Endothelial cell of umbilical vein (primary cell): ENCODE results near the gene TYW5. TPM values are rescaled to one million over a fixed set of nuclear protein-coding genes. Genes with fewer than 3 reads are reported as not detected.

Experiments
- BruUV-seq: library from RNA; stranded (reverse); fragments of 400-500 nt; replicated peaks from 2 replicates; lab custom pipeline; 2021; lab: Mats Ljungman, UMichigan
- CTCF ChIA-PET: fragments of 300-600, 350-600 bp; sonication (Branson Sonifier 250); formaldehyde crosslinking; loops from one replicate; lab custom pipeline; 2021; ENCODE audit warnings: antibody characterized with exemption, inconsistent platforms; lab: Charles Lee
- POLR2A ChIA-PET: fragments of 300-600, 350-600 bp; sonication (Branson Sonifier 250); formaldehyde crosslinking; loops from one replicate; lab custom pipeline; 2021; ENCODE audit warnings: antibody characterized with exemption, inconsistent platforms; lab: Charles Lee
- DNase-seq: peaks from one replicate; pipeline ENCODE4 v3.0.0-alpha.2; 2011; ENCODE audit warnings: low read depth, low spot score
- FAIRE-seq: peaks from 2 replicates; lab custom pipeline; 2011; peaks lifted over from hg19 to GRCh38; lab: Jason Lieb, UNC
- H2AFZ ChIP-seq: 2 replicates; pipeline ENCODE4 v1.6.0; 2012; ENCODE audit warnings: low read depth, low read length, control low read depth, inconsistent platforms
- H3K27ac ChIP-seq: 2 replicates; pipeline ENCODE4 v1.5.1; 2011; ENCODE audit warnings: low read depth, mild to moderate bottlenecking, control low read depth, low read length, moderate library complexity; ENCODE audit not compliant: insufficient read depth
- H3K27me3 ChIP-seq, 2 experiments: 2 replicates each; pipeline versions ENCODE4 v1.6.0 to v1.6.1; 2011; ENCODE audit warnings: low read length in 2 of 2, mixed read lengths in 1 of 2; ENCODE audit not compliant: control insufficient read depth in 2 of 2, insufficient read depth in 2 of 2
- H3K36me3 ChIP-seq, 2 experiments: 2 replicates in 1 of 2; 3 replicates in 1 of 2; pipeline ENCODE4 v1.5.1; 2011; ENCODE audit warnings: low read length in 2 of 2, mild to moderate bottlenecking in 1 of 2, moderate library complexity in 1 of 2; ENCODE audit not compliant: control insufficient read depth in 2 of 2, insufficient read depth in 2 of 2; ENCODE audit errors: extremely low read depth in 1 of 2
- H3K4me1 ChIP-seq: 3 replicates; pipeline ENCODE4 v1.5.1; 2011; ENCODE audit warnings: mild to moderate bottlenecking, low read length; ENCODE audit not compliant: control insufficient read depth, insufficient read depth; ENCODE audit errors: extremely low read depth
- H3K4me2 ChIP-seq: 2 replicates; pipeline ENCODE4 v1.6.1; 2011; ENCODE audit warnings: low read length, control low read depth, mixed read lengths; ENCODE audit not compliant: insufficient read depth
- H3K4me3 ChIP-seq, 3 experiments: fragments of 200-600 bp in 1 of 3; sonication (generic), shearing (Covaris generic) in 1 of 3; replicated peaks in 1 of 3; 2 replicates each; pipeline ENCODE4 v1.5.1; 2011 to 2016; ENCODE audit warnings: control low read depth in 3 of 3, low read length in 3 of 3, mild to moderate bottlenecking in 2 of 3, inconsistent platforms in 1 of 3, low read depth in 1 of 3, moderate library complexity in 1 of 3; ENCODE audit not compliant: insufficient read depth in 1 of 3
- H3K79me2 ChIP-seq: 2 replicates; pipeline ENCODE4 v1.6.0; 2012; ENCODE audit warnings: low read length, inconsistent platforms; ENCODE audit not compliant: control insufficient read depth, insufficient read depth
- H3K9ac ChIP-seq: replicated peaks from 2 replicates; pipeline ENCODE3; 2011; ENCODE audit warnings: low read length, control low read depth; ENCODE audit not compliant: insufficient read depth; ENCODE audit errors: extremely low read depth
- H3K9me1 ChIP-seq: replicated peaks from 3 replicates; pipeline ENCODE4 v1.6.0; 2011; ENCODE audit warnings: mild to moderate bottlenecking, low read length; ENCODE audit not compliant: control insufficient read depth, insufficient read depth; ENCODE audit errors: extremely low read depth
- H3K9me3 ChIP-seq: replicated peaks from 2 replicates; pipeline ENCODE4 v1.5.1; 2012; ENCODE audit warnings: low read length, inconsistent platforms; ENCODE audit not compliant: control insufficient read depth, insufficient read depth
- H4K20me1 ChIP-seq: replicated peaks from 2 replicates; pipeline ENCODE3; 2011; ENCODE audit warnings: mild to moderate bottlenecking, low read length; ENCODE audit not compliant: control insufficient read depth, insufficient read depth; ENCODE audit errors: extremely low read depth
- CTCF ChIP-seq, 2 donors: IDR thresholded peaks; 1 replicate in 1 of 2; 2 replicates in 1 of 2; pipeline ENCODE4 v1.5.1; 2011; ENCODE audit warnings: low read length in 2 of 2, mild to moderate bottlenecking in 2 of 2, moderate library complexity in 2 of 2, control low read depth in 1 of 2, inconsistent platforms in 1 of 2, low read depth in 1 of 2; ENCODE audit not compliant: insufficient read depth in 1 of 2; ENCODE audit errors: extremely low read depth in 1 of 2
- EZH2 ChIP-seq: IDR thresholded peaks from 2 replicates; pipeline ENCODE4 v1.6.1; 2012; ENCODE audit warnings: borderline replicate concordance, low read depth, mild to moderate bottlenecking, moderate library complexity, low read length, inconsistent platforms; ENCODE audit not compliant: severe bottlenecking
- FOS ChIP-seq: IDR thresholded peaks from 2 replicates; pipeline ENCODE4 v1.6.1; 2011; ENCODE audit warnings: mild to moderate bottlenecking, low read length, moderate library complexity, borderline replicate concordance; ENCODE audit not compliant: insufficient read depth
- GATA2 ChIP-seq: IDR thresholded peaks from 2 replicates; pipeline ENCODE4 v1.7.0; 2011; ENCODE audit warnings: low read depth, mild to moderate bottlenecking, moderate library complexity, mixed read lengths, low read length; ENCODE audit not compliant: insufficient read length, insufficient read depth
- JUN ChIP-seq: IDR thresholded peaks from 2 replicates; pipeline ENCODE4 v1.6.1; 2011; ENCODE audit warnings: borderline replicate concordance, low read depth; ENCODE audit not compliant: insufficient read length, insufficient read depth
- MAX ChIP-seq: IDR thresholded peaks from 2 replicates; pipeline ENCODE4 v1.6.1; 2011; ENCODE audit not compliant: insufficient read depth, insufficient read length
- MYC ChIP-seq: IDR thresholded peaks from one replicate; pipeline ENCODE4 v1.6.1; 2011; ENCODE audit warnings: mild to moderate bottlenecking, low read depth, low read length
- POLR2A ChIP-seq: IDR thresholded peaks from 2 replicates; pipeline ENCODE4 v1.6.1; 2012; ENCODE audit warnings: low read depth, mild to moderate bottlenecking, control low read depth, low read length
- POLR2AphosphoS5 ChIP-seq: IDR thresholded peaks from 2 replicates; pipeline ENCODE4 v1.6.1; 2012; ENCODE audit warnings: low read depth, mild to moderate bottlenecking, control low read depth, low read length, moderate library complexity; ENCODE audit not compliant: insufficient read depth
- dilution Hi-C: fragments of 300-500 bp; cut with MboI; formaldehyde crosslinking; loops from one replicate; pipeline ENCODE4 v1.15.0; 2019; ENCODE audit warnings: low sequenced_read_pairs; ENCODE audit not compliant: extremely low pct_ligation_motif_present
- intact Hi-C: fragments of 100-400 bp; cut with micrococcal nuclease; formaldehyde crosslinking; loops from one replicate; pipeline ENCODE4 v1.10.0; 2022
- polyA plus RNA-seq, 4 experiments: library from polyadenylated mRNA; depleted of rRNA in 3 of 4; stranded (reverse) in 3 of 4; unstranded in 1 of 4; fragments of >200 nt; gene quantifications; 2 replicates each; pipeline versions ENCODE4 v1.2.1 to v1.2.3, GENCODE V29; 2011 to 2012; ENCODE audit warnings: missing spikeins in 1 of 4
- total RNA-seq: library from RNA; stranded (reverse); gene quantifications from 2 replicates; pipeline ENCODE4 v1.2.3, GENCODE V29; 2021

The TYW5 gene
- total and polyA plus RNA-seq, 2 donors (not counting 3 experiments of a cell fraction or from before 2014, with no cell fraction given), result 2.6 to 8.9 TPM

- H3K9ac ChIP-seq, result no peak overlapping the region
- H3K27ac ChIP-seq, result no peak overlapping the region
- ChIA-PET POLR2A (no interaction called here), CTCF (interaction anchor here (3.7 kb wide), 1 partner anchor 12 kb away, joined by 14 read pairs; no protein-coding TSS in a partner anchor)
- H3K4me3 ChIP-seq, result no peak overlapping the region
- no peak overlapping the region for H3K4me2 ChIP-seq
- H3K4me1 ChIP-seq, result no peaks in the 10 kb centered on the region
- no peak overlapping the region for H2AFZ ChIP-seq
- FAIRE-seq (no peak), DNase-seq (no peak)
- no peaks in the 10 kb centered on the region for H3K27me3 ChIP-seq
- dilution Hi-C loops (no loop called here), intact Hi-C loops (no loop called here)
- H3K79me2 ChIP-seq, result peaks cover 15% of the 10 kb centered on the region
- BruUV-seq, result no TSS peak
- no peaks in the 10 kb centered on the region for H3K9me1 ChIP-seq
- no peak for TF ChIP-seq MAX
- no peak for TF ChIP-seq MYC
- TF ChIP-seq EZH2, result no peak
- no peak for TF ChIP-seq JUN
- TF ChIP-seq CTCF (IDR thresholded peaks at IDR 0.05; ENCODE audit: extremely low read depth in 1 of 2, insufficient read depth in 1 of 2, low read depth in 1 of 2, low read length in 2 of 2), result no peak
- H4K20me1 ChIP-seq, result no peaks in the 10 kb centered on the region
- peaks cover 5 to 27% of the 10 kb centered on the region in 2 experiments for H3K36me3 ChIP-seq
- H3K9me3 ChIP-seq, result no peaks in the 10 kb centered on the region
Measured at GRCh38 chr2:199962203-199962602, 6.9 kb upstream of the TYW5 start.

- TF ChIP-seq MYC (no peak), POLR2AphosphoS5 (no peak), JUN (no peak), CTCF (IDR thresholded peaks at IDR 0.05; ENCODE audit: extremely low read depth in 1 of 2, insufficient read depth in 1 of 2, low read depth in 1 of 2, low read length in 2 of 2) (no peak), GATA2 (no peak), EZH2 (no peak), FOS (no peak), MAX (no peak), POLR2A (no peak)
- FAIRE-seq (no peak), DNase-seq (no peak)
- POLR2A ChIA-PET, result no interaction called here
- H3K9me3 ChIP-seq, result no peaks in the 10 kb centered on the region
- no peaks in the 10 kb centered on the region for H3K9me1 ChIP-seq
- no peak overlapping the region for H3K9ac ChIP-seq
- H3K27ac ChIP-seq, result no peak overlapping the region
- CTCF ChIA-PET, result no interaction called here
- no peak overlapping the region for H3K4me3 ChIP-seq
- H3K36me3 ChIP-seq, result peaks cover 5 to 20% of the 10 kb centered on the region in 2 experiments
- BruUV-seq, result no TSS peak
- H3K27me3 ChIP-seq, result no peaks in the 10 kb centered on the region
- no peak overlapping the region for H3K4me2 ChIP-seq
- no peak overlapping the region for H2AFZ ChIP-seq
- dilution Hi-C loops (no loop called here), intact Hi-C loops (no loop called here)
- H3K4me1 ChIP-seq, result peaks cover 18% of the 10 kb centered on the region
- peaks cover 54% of the 10 kb centered on the region for H3K79me2 ChIP-seq
- H4K20me1 ChIP-seq, result no peaks in the 10 kb centered on the region
Measured at GRCh38 chr2:199958014-199958413, 2.7 kb upstream of the TYW5 start.
